ENCODE results near the gene PSG4. TPM values are rescaled to one million over a fixed set of nuclear protein-coding genes. Genes with fewer than 3 reads are reported as not detected.
"Not testable (repeated sequence)": the region's sequence is repeated elsewhere in the genome, so short reads cannot be mapped to it uniquely, and the experiment has no call there.

The PSG4 gene
- total RNA-seq, 1 donor from 2014 or later: not detected

DNA sequence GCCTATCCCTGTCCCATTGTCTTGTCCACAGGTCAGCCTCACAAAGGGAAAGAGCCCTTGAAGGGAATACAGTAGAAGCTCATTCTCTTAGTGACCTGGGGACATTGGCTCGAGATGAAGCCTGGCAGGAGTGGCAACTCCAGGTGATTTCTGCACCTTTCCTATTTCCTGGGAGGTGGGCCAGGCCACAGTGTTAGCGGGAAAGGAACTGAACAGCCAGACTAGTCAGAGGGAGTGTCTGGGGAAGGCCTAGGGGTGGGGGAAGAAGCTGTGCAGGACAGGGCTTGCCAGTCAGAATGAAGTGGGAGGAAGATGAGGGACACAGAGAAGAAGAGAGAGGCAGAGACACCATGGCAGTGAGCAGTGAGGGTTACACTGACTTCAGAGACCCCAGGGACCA, 3.5 kb downstream of the PSG4 start:
- intact Hi-C loops (cut with DNase I); DNase-seq (ENCODE audit: missing footprints); ATAC-seq: not testable (repeated sequence)

DNA sequence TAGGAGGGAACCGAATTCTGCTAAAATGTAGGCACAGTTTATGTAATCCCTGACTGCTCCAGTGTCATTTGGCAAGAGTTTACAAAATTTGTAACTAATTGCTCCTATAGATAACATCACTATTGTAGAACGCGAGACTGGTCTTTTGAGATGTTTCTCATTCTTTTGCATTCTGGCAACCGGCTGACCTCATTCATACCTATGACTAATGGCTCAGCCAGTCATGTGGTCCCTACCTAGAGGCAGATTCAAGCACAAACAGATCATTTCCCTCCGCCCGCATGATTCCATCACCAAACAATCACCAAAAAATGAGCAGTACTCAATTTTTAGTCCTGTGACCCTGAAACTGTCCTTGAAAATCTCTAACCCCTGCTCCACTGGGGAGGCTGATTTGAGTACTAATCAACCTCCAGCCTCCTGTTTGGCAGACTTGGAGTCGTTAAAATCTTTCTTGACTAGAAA, 4.1 kb downstream of the PSG4 start:
- ATAC-seq; DNase-seq (ENCODE audit: missing footprints); intact Hi-C loops (cut with DNase I): not testable (repeated sequence)

DNA sequence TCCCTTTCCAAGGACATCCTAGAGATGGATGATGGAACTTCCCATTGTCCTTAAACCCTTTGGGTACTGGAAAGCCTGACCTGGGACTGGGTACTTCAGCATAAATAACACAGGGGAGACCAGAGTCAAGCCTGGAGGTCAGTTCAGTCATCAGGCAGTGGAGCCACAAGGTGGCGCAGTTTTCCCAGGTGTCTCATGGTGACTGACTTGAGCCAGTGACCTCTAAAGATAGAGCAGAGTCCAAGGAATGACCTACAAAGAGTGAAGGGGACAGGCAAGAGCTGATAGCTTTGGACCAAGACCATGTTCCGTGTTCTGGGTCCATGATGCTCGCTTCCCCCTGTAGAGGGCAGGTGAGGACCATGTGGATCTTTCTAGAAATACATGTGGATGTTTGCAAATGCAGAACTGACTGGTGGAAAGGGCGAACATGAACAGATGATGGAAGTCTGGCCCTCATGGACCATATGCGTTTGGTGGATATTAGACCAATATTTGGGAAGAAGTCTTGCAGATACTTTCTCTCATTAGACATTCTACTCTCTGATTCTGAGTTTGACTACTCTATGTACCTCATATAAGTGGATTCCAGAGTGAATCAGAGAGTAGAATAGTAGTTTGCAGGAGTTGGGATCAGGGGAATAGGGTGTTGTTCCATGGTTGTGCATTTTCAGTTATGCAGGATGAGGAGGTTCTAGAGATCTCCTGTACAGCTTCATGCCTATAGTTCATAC, 6.6 kb downstream of the PSG4 start:
- ATAC-seq; DNase-seq (ENCODE audit: missing footprints); intact Hi-C loops (cut with DNase I): not testable (repeated sequence)

DNA sequence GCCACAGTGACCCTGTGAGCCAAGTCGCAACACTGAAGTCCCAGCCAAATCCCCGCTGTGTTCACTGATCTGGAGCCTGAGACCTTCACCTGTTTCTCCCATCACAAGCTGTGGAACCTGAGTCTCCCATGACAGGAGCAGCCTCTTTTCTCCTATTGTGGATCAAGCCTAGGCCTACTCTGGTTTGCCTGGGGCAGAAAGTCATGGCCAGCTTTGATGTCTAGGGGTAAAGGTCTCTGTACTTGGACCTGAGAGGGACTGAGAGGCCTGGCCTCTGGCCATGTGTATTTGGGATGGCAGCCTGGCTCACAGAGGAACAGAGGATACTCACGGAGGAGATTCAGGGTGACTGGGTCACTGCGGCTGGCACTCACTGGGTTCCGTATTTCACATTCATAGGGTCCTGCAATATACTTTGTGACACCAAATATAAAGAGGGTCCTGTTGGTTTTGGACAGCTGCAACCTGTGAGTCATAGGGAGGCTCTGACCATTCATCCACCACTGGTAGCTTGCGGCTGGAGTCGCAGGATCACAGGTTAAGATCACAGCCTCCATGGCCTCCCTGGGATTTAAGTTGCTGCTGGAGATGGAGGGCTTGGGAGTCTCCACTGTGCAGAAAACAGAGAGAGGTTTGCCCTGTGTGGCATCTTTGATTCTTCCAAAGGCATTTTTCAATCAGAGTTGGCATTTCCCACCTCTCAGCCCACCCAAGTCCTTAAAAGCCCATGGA, 7.6 kb downstream of the PSG4 start:
- ATAC-seq; DNase-seq (ENCODE audit: missing footprints); intact Hi-C loops (cut with DNase I): not testable (repeated sequence)

DNA sequence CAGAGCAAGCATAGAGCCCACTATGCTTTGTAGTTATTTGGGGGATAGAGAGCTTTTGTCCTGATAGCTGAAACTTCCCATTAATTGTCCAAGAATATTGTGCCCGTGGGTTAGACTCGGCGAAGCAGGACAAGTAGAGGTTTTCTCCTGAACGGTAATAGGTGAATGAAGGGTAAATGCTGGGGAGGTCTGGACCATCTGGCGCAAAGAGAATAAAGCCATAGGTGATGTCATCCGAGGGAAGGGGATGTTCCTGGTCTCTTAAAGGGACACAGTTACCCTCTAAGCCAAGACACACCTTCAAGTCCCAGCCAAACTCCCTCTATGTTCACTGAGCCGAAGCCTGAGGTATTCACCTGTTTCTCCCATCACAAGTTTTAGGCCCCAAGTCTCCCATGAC, 11.0 kb downstream of the PSG4 start:
- intact Hi-C loops (cut with DNase I); DNase-seq (ENCODE audit: missing footprints); ATAC-seq: not testable (repeated sequence)

DNA sequence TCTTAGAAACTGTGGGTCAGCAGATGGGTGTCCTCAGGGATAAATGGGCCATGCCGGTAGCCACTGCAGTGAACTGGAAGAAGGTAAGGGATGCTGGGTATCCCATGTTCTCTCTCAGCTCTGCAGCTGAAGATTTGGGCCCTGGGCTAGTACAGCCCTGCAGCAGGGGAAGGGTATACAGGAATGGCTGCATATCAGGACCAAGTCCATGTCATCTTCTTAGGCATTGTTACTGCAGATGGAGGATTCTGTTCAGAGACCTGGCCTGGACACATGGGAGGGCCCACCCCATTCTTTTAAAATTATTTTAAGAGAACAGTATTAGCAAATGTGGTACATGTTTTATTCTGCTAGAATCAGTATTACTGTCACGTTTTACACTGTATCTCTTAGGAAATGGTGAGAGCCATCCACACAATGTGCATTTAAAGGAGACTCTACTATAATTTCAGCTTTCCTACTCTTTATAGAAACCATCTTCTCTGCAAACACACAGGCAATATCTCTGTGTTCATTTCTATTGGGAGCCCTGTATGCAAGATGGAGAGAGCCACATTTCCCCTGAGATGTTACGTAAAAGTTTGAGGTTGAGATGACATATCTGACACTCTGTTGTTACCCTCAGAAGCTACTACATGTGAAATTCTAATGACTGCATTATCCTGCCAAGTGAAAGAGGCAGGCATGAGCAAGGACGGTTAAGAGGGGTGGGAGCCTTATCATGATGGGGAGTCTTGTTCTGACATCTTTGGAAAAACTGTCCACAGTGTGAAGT, 12.9 kb downstream of the PSG4 start:
- DNase-seq (ENCODE audit: missing footprints); intact Hi-C loops (cut with DNase I); ATAC-seq: not testable (repeated sequence)

DNA sequence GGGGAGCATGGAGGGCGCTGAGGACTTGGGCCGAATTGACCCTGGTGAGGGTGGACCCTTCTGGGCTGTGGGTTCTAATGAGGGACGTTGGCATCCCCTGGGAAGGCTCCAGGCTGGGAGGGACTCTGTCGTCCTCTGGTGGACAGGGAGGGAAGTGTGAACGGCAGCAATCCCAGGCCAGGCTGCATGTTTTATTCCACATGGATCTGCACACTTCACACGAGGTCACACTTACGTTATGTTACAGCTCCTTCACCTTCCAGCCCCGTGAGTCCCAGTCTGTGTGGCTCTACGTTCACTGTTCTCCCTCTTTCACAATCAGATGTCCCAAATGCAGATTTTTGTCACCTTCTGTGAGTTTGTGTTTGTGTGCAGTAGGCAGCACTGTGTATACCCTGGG, 17.3 kb downstream of the PSG4 start:
- ATAC-seq: not testable (repeated sequence)

DNA sequence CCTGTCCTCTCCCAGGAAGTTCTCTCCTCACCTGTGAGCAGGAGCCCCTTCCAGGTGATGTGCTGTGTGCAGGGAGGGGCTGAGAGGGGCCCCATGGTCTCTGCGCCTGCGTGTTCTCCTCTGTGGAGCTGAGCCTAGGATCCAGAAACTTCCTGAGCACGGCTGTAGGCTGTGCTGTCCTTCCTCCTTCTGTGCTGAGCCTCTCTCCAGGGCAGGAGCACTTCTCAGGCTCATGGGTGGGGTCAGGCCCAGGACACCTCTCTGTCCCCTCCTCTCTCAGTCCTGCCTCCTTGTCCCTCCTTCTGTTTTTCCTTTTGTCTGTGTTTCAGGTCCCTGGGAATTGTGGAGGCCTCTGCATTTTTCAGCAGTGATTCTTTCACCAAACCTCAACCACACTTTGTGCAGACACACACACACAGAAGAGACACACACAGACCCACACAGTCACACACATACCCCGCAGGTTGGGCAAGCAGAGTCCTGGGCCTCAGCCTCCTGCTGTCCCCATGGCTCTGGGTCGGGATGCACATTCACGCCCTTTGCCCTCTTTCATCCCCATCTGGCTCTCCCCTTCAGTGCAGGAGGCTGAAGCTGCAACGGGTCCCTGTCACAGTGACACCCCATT, 19.0 kb downstream of the PSG4 start, which contains the start of gene PSG5:
TSS of gene PSG5 (minus strand) at position 226 of the 625 bp plus-strand sequence. CDS start at position 95, 131 bp downstream.
- intact Hi-C loops (cut with DNase I); ATAC-seq; DNase-seq (ENCODE audit: missing footprints): not testable (repeated sequence)

More for the DNA sequence above, 17.3 kb downstream of the PSG4 start:
- intact Hi-C loops (cut with DNase I); DNase-seq (ENCODE audit: missing footprints): not testable (repeated sequence)

DNA sequence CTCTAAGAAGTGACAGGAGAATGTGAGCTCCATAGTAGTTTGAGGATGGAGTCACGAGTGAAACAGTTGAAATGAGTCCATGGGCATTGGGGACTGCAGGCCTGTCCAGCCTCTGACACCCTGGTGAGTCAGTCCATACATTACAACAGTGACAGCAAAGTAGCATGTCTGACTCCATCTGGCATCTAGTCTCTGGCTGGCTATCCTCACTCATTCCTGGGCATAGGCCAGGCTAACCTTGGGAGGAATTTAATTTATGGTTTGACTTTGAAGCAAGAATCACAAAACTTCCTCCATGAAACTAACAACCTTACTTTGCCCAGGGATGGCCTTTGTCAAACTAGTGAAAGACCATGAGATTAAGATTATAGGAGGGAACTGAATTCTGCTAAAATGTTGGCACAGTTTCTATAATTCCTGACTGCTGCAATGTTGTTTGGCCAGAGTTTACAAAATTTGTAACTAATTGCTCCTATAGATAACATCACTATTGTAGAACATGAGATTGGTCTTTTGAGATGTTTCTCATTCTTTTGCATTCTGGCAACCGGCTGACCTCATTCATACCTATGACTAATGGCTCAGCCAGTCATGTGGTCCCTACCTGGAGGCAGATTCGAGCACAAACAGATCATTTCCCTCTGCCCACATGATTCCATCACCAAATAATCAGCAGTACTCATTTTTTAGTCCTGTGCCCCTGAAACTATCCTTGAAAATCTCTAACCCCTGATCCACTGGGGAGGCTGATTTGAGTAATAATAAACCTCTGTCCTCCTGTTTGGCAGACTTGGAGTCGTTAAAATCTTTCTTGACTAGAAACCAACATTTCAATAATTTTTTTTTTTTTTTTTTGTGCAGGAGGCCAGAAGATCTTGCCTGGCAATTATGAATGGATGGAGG, 23.3 kb downstream of the PSG4 start:
- DNase-seq (ENCODE audit: missing footprints); intact Hi-C loops (cut with DNase I); ATAC-seq: not testable (repeated sequence)

DNA sequence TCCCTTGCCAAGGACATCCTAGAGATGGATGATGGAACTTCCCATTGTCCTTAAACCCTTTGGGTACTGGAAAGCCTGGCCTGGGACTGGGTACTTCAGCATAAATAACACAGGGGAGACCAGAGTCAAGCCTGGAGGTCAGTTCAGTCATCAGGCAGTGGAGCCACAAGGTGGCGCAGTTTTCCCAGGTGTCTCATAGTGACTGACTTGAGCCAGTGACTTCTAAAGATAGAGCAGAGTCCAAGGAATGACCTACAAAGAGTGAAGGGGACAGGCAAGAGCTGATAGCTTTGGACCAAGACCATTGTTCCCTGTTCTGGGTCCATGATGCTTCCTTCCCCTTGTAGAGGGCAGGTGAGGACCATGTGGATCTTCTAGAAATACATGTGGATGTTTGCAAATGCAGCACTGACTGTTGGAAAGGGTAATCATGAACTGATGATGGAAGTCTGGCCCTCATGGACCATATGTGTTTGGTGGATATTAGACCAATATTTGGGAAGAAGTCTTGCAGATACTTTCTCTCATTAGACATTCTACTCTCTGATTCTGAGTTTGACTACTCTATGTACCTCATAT, 25.8 kb downstream of the PSG4 start:
- ATAC-seq; DNase-seq (ENCODE audit: missing footprints); intact Hi-C loops (cut with DNase I): not testable (repeated sequence)

DNA sequence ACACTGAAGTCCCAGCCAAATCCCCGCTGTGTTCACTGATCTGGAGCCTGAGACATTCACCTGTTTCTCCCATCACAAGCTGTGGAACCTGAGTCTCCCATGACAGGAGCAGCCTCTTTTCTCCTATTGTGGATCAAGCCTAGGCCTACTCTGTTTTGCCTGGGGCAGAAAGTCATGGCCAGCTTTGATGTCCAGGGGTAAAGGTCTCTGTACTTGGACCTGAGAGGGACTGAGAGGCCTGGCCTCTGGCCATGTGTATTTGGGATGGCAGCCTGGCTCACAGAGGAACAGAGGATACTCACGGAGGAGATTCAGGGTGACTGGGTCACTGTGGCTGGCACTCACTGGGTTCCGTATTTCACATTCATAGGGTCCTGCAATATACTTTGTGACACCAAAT, 26.9 kb downstream of the PSG4 start:
- intact Hi-C loops (cut with DNase I); ATAC-seq: not testable (repeated sequence)

DNA sequence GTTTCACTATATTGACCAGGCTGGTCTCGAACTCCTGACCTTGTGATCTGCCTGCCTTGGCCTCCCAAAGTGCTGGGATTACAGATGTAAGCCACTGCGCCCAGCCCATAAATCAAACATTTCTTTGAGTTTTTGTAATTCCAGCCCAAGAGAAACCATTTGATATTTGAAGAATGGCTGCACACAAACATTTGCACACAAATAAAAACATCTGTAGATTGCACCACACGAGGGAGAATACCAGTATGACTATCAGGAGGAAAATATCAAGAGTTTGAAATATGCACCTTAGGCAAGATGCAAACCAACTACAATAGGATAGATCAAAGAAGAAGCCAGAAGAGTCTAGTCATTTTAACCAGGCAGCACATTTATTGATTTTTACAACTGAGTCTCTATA, 39.5 kb downstream of the PSG4 start:
- intact Hi-C loops (cut with DNase I); DNase-seq (ENCODE audit: missing footprints); ATAC-seq: not testable (repeated sequence)

More for the DNA sequence above, 26.9 kb downstream of the PSG4 start:
- DNase-seq (ENCODE audit: missing footprints): not testable (repeated sequence)

DNA sequence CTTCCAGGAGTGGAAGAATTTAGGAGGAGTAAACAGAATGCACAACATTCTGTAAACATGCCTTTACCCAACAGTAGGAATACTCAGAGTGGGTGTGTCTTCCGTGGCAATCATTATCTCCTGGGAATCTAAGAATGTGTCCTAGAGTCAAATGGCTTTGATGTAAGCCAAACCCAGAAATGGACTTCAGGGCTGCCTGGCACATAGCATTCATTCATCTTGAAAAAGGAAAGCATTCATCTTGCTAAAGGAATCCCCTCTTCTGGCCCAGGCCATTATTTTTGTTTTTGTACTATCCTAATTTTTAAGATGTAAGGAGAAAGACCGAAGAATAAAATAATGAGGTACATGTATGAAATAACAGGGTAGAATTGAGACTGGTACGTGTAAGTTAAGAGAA, 42.3 kb downstream of the PSG4 start:
- ATAC-seq; intact Hi-C loops (cut with DNase I); DNase-seq (ENCODE audit: missing footprints): not testable (repeated sequence)

DNA sequence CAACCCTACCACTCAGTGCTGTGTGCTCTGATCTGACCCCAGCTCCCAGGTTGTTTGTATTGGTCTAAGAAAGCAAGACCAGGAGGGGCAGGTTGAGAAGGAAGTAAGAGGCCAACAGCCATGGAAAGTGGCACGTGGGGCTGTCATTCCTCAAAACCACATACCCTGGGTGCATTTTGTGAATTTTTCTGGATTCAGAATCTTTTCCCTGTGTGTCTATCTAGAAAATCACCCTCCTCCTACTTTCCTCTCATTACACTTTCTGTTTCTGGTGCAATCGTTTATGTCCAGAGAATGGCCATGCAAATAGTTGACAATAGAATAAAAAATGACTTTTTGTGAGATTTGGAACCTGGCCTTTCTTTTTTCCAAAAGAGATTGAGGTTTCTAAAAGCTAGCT, 43.2 kb downstream of the PSG4 start:
- DNase-seq (ENCODE audit: missing footprints); intact Hi-C loops (cut with DNase I); ATAC-seq: not testable (repeated sequence)

DNA sequence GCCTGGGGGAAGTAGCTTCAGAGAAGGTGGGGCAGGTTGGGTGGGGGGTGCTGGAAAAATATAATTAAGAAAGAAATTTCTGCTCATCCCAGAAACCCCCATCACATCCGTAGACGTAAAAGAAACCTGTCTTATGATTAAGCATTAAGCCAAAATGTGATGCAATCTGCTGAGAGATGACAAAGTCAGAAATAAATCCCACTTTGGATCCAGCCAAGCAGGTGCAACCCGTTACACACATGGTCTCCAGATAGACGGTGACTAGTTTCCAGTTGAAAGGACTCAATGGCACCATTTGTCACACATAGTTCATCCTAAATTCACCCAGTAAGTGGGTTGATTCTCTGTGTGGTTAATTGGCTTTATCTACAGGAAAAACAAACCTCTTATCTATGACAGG, 53.2 kb downstream of the PSG4 start:
- ATAC-seq (no peak), DNase-seq (ENCODE audit: missing footprints) (no peak)
- intact Hi-C loops (cut with DNase I): no loop called here

DNA sequence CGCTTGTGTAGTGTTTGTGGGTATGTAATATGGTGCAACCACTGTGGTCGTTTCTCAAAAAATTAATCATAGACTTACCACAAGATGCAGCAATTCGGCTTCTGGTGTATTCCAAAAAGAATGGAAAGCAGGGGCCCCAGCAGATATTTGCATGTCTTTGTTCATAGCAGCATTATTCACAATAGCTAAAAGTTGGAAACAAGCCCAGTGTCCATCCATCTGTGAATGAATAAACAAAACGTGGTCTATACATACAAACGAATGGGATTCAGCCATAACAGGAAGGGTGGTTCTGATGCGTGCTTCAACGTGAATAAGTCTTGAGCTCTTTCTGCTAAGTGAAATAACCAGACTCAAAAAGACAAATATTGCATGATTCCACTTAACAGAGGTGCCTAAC, 55.6 kb downstream of the PSG4 start:
- intact Hi-C loops (cut with DNase I); DNase-seq (ENCODE audit: missing footprints); ATAC-seq: not testable (repeated sequence)

DNA sequence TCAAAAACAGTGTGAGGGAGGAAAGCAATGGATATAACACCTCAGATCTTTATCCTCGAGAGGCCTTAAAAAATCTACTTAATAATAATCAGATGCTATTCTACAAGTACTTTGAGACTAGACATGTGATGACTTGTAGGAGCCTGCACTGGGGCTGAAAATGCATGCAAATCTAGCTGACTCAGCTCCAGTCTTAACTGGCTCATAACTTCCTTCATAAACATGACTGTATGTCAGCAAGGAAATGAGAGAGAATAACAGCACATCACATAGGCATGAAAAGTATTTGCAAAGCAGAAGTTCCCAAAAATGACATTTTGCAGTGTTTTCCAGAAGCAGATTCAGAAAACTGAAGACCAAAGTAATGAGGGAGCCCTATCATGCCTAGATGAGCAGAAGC, 57.2 kb downstream of the PSG4 start:
- intact Hi-C loops (cut with DNase I): no loop called here
- DNase-seq (ENCODE audit: missing footprints) (no peak), ATAC-seq (no peak)
